Articular chondrocyte of knee joint (primary cell): ENCODE measurements around the gene PDILT. TPM values are rescaled to one million over a fixed set of nuclear protein-coding genes. Genes with fewer than 3 reads are reported as not detected.

Source experiments
- total RNA-seq: library from RNA; depleted of rRNA; stranded (reverse); fragments of >200 nt; gene quantifications from 2 replicates; pipeline ENCODE4 v1.2.3, GENCODE V29; 2012

The PDILT gene
- not detected in 2 replicates for total RNA-seq

DNA sequence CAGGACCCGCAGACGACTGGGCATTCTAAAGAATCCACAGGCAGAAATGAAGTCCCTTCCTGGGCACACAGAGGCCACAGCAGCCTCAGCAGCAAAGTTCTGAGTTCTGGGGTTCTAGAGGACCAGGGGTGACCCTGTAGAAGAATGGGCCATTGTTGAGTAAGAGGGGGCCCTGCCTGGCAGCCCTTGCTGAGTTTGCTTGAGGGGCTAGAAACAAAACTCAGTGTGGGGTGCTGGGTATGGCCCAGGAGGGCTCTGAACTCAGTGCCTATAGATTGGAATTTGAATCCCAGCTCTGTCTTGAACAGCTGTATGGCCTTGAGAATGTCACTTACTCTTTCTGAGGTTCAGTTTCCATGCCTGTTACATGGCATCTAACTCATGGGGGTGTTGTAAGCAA is at the start of gene PDILT:
Gene PDILT (minus strand): TSS at position 101 of the 400 bp plus-strand sequence. CDS start 5,437 bp downstream, outside the sequence.

GRCh38 chr16:20451364-20451763 is 46.8 kb upstream of the PDILT start, which contains the start of gene ACSM2A:
ACSM2A (plus strand) TSS chr16:20451521; CDS start chr16:20460115, 8,594 bp downstream.

GRCh38 chr16:20409398-20410120 is 5.0 kb upstream of the PDILT start, which contains the start of gene ACSM5:
ACSM5 (plus strand) TSS chr16:20409534; CDS start chr16:20411485, 1,951 bp downstream.

DNA sequence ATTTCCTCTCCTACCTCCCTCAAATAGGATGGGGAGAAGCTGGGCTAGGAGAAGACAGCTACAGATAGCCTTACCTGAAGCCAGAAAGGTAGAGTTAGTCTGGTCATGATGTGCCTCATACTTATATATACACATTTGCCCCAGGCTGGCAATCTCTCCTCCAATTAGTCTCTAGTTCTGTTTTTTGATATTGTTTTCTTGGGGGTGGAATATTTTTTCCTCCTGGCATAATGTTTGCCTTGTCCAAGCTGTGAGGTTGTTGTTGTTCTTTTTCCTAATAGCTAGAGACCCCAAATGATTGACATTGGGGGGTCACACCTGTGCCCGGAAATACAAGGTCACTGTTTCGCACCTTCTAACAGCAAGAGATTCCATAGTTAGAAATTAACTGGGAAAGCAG is 51.9 kb downstream of the PDILT start, which contains the start of gene UMOD:
Gene UMOD (minus strand): TSS at position 101 of the 400 bp plus-strand sequence. CDS start 1,978 bp downstream, outside the sequence.

GRCh38 chr16:20327444-20328041 is 77.0 kb downstream of the PDILT start, which contains the start of gene GP2:
GP2 (minus strand) TSS chr16:20327513; CDS start chr16:20326431, 1,082 bp downstream.

Other genes starting within 250 kb of the PDILT start
- gene GP2, start 77.2 kb downstream of the PDILT start, total RNA-seq = not detected in 2 replicates
- gene UMOD, start 52.0 kb downstream of the PDILT start, total RNA-seq = not detected in 2 replicates
- 0.13 and 0.97 TPM in 2 replicates for gene ACSM5, start 4.8 kb upstream of the PDILT start, total RNA-seq
- not detected in 2 replicates for gene ACSM2A, start 46.8 kb upstream of the PDILT start, total RNA-seq
- gene ACSM2B, start 171.6 kb upstream of the PDILT start, total RNA-seq = not detected in 2 replicates